ENCODE data around the gene ANXA2R.

GRCh38 chr5:43078956-43079355 is 38.8 kb upstream of the ANXA2R start:
- TF ChIP-seq CTCF (conservative IDR thresholded peaks at IDR 0.05; ENCODE audit: low read length) (no peak), EZH2phosphoT487 (IDR thresholded peaks at IDR 0.05; ENCODE audit: borderline replicate concordance) (no peak)
